B cell (primary cell): ENCODE data around the gene CRYZ. TPM values are rescaled to one million over a fixed set of nuclear protein-coding genes. Genes with fewer than 3 reads are reported as not detected.

Experiments
- ATAC-seq: fragments of 200-7000 bp; cut with Tn5 transposase; one replicate; pipeline ENCODE4 v1.10.0; 2021; ENCODE audit warnings: low read depth, mild to moderate bottlenecking, moderate number of reproducible peaks, moderate library complexity
- CTCF ChIA-PET: fragments of 350-600 bp; sonication (Branson Sonifier 250); formaldehyde crosslinking; loops from one replicate; lab custom pipeline; 2021; ENCODE audit warnings: antibody characterized with exemption, inconsistent platforms; lab: Charles Lee
- POLR2A ChIA-PET: fragments of 350-600 bp; sonication (Branson Sonifier 250); formaldehyde crosslinking; loops from one replicate; lab custom pipeline; 2021; ENCODE audit warnings: antibody characterized with exemption; lab: Charles Lee
- DNase-seq: peaks from one replicate; pipeline ENCODE4 v3.0.0; 2013
- H2AFZ ChIP-seq: 2 replicates; pipeline ENCODE4 v1.6.1; 2012; ENCODE audit warnings: mild to moderate bottlenecking, low read depth, low read length; ENCODE audit not compliant: insufficient read depth, poor library complexity, severe bottlenecking
- H3K27ac ChIP-seq, 2 donors: 1 replicate in 1 of 2; 2 replicates in 1 of 2; pipeline ENCODE4 v1.5.1; 2012 to 2013; ENCODE audit warnings: low read length in 2 of 2, mild to moderate bottlenecking in 2 of 2, moderate library complexity in 1 of 2
- H3K27me3 ChIP-seq, 4 experiments: fragments of 200-600 bp in 1 of 4; sonication (generic) in 1 of 4; replicated peaks in 1 of 4; 1 replicate in 2 of 4; 2 replicates in 2 of 4; pipeline versions ENCODE4 v1.6.1 to v1.7.0; 2013 to 2016; ENCODE audit warnings: low read length in 3 of 4, mild to moderate bottlenecking in 2 of 4, mixed read lengths in 1 of 4, moderate library complexity in 1 of 4; ENCODE audit not compliant: insufficient read depth in 4 of 4, control insufficient read depth in 3 of 4; ENCODE audit errors: control extremely low read depth in 1 of 4
- H3K36me3 ChIP-seq, 2 experiments: replicated peaks in 1 of 2; 1 replicate in 1 of 2; 2 replicates in 1 of 2; pipeline versions ENCODE4 v1.6.1 to v1.7.1; 2013; ENCODE audit warnings: low read length in 1 of 2; ENCODE audit not compliant: insufficient read depth in 2 of 2, control insufficient read depth in 1 of 2; ENCODE audit errors: control extremely low read depth in 1 of 2, extremely low read depth in 1 of 2
- H3K4me1 ChIP-seq, 2 donors: fragments of 200-600 bp in 1 of 2; sonication (generic) in 1 of 2; 1 replicate in 1 of 2; 2 replicates in 1 of 2; pipeline versions ENCODE4 v1.5.1 to v1.6.1; 2013 to 2017; ENCODE audit warnings: low read length in 2 of 2; ENCODE audit not compliant: control insufficient read depth in 2 of 2, insufficient read depth in 2 of 2
- H3K4me2 ChIP-seq: replicated peaks from 2 replicates; pipeline ENCODE3; 2012; ENCODE audit warnings: mild to moderate bottlenecking, low read depth, low read length; ENCODE audit not compliant: poor library complexity, severe bottlenecking
- H3K4me3 ChIP-seq, 5 experiments: fragments of 200-600 bp in 1 of 5; sonication (generic) in 1 of 5; 1 replicate in 3 of 5; 2 replicates in 2 of 5; pipeline versions ENCODE4 v1.5.1 to v1.7.0; 2011 to 2016; ENCODE audit warnings: low read length in 4 of 5, mild to moderate bottlenecking in 4 of 5, low read depth in 2 of 5, control low read depth in 1 of 5, moderate library complexity in 1 of 5; ENCODE audit not compliant: insufficient read depth in 1 of 5; ENCODE audit errors: control extremely low read depth in 1 of 5, extremely low read depth in 1 of 5
- H3K79me2 ChIP-seq: fragments of 200-600 bp; sonication (generic); one replicate; pipeline ENCODE4 v1.6.0; 2016; ENCODE audit warnings: low read length; ENCODE audit not compliant: control insufficient read depth, insufficient read depth
- H3K9ac ChIP-seq: fragments of 200-600 bp; sonication (generic); 2 replicates; pipeline ENCODE4 v1.6.1; 2017; ENCODE audit warnings: mild to moderate bottlenecking, low read length, moderate library complexity
- H3K9me3 ChIP-seq, 3 donors: one replicate each; pipeline versions ENCODE4 v1.6.1 to v1.7.1; 2013; ENCODE audit warnings: low read length in 2 of 3; ENCODE audit not compliant: control insufficient read depth in 2 of 3, insufficient read depth in 1 of 3; ENCODE audit errors: control extremely low read depth in 1 of 3
- H4K20me1 ChIP-seq: 2 replicates; pipeline ENCODE4 v1.6.0; 2012; ENCODE audit warnings: mild to moderate bottlenecking, low read length; ENCODE audit not compliant: insufficient read depth, control insufficient read depth, poor library complexity, severe bottlenecking
- H3K27ac Mint-ChIP-seq: one replicate; pipeline ENCODE4 v1.8.0; 2021; ENCODE audit warnings: mixed read lengths
- H3K27me3 Mint-ChIP-seq: one replicate; pipeline ENCODE4 v1.8.0; 2021; ENCODE audit warnings: mixed read lengths
- H3K4me1 Mint-ChIP-seq: one replicate; pipeline ENCODE4 v1.8.0; 2021; ENCODE audit warnings: mixed read lengths
- H3K4me3 Mint-ChIP-seq: one replicate; pipeline ENCODE4 v1.8.0; 2021; ENCODE audit warnings: mixed read lengths
- H3K9me3 Mint-ChIP-seq: one replicate; pipeline ENCODE4 v1.8.0; 2022; ENCODE audit warnings: mixed read lengths; ENCODE audit not compliant: insufficient read depth
- CTCF ChIP-seq: fragments of 200-600 bp; IDR thresholded peaks from one replicate; pipeline ENCODE4 v1.8.0; 2022; ENCODE audit warnings: antibody characterized with exemption, mild to moderate bottlenecking
- EZH2 ChIP-seq: IDR thresholded peaks from 2 replicates; pipeline ENCODE4 v1.6.1; 2012; ENCODE audit warnings: borderline replicate concordance, low read depth, mild to moderate bottlenecking, moderate library complexity, low read length; ENCODE audit not compliant: insufficient read depth, poor library complexity, severe bottlenecking
- WGBS: methylation state at CpG from one replicate; pipeline ENCODE4 v1.1.5; 2013; ENCODE audit warnings: missing lambda C conversion rate; ENCODE audit not compliant: insufficient coverage; 5-methylcytosine and 5-hydroxymethylcytosine counted together
- intact Hi-C: fragments of 100-400 bp; cut with micrococcal nuclease; formaldehyde crosslinking; loops from one replicate; pipeline ENCODE4 v1.10.0; 2022
- polyA plus RNA-seq: library from polyadenylated mRNA; depleted of rRNA; stranded (reverse); fragments of >200 nt; gene quantifications from 2 replicates; pipeline ENCODE4 v1.2.3, GENCODE V29; 2012
- total RNA-seq, 2 donors: library from RNA; stranded (reverse); fragments of 120-200 nt in 1 of 2; gene quantifications; 1 replicate in 1 of 2; 2 replicates in 1 of 2; pipeline versions ENCODE4 v1.2.3 to v1.2.4, GENCODE V29; 2013 to 2022

Gene CRYZ
- total and polyA plus RNA-seq, 2 donors (not counting 1 experiment from before 2014, with no cell fraction given), result 11.1 to 21.7 TPM

- CTCF ChIA-PET, result no interaction called here
- H3K4me1 Mint-ChIP-seq, result no peaks in the 10 kb centered on the region
- POLR2A ChIA-PET, result no interaction called here
- Histone ChIP-seq H3K9ac (no peak overlapping the region), H2AFZ (no peak overlapping the region), H3K36me3 (peaks cover 0 to 3% of the 10 kb centered on the region in 2 experiments), H4K20me1 (no peaks in the 10 kb centered on the region), H3K79me2 (no peaks in the 10 kb centered on the region), H3K9me3 (no peaks in the 10 kb centered on the region), H3K27me3 (no peaks in the 10 kb centered on the region), H3K4me1 (no peaks in the 10 kb centered on the region), H3K27ac (no peak overlapping the region), H3K4me2 (no peak overlapping the region), H3K4me3 (no peak overlapping the region)
- DNase-seq (no peak), ATAC-seq (no peak)
- intact Hi-C loops, result no loop called here
- TF ChIP-seq EZH2 (no peak), CTCF (no peak)
- no peaks in the 10 kb centered on the region for H3K9me3 Mint-ChIP-seq
- H3K27ac Mint-ChIP-seq, result no peak overlapping the region
- no peaks in the 10 kb centered on the region for H3K27me3 Mint-ChIP-seq
- H3K4me3 Mint-ChIP-seq, result no peak overlapping the region
- WGBS, result 73% methylated on average over 2 of the region's 2 CpGs
These were observed 35.0 kb downstream of the CRYZ start for GRCh38 chr1:74697832-74698231.

- Histone ChIP-seq H3K9ac (no peak overlapping the region), H3K9me3 (no peaks in the 10 kb centered on the region), H3K79me2 (no peaks in the 10 kb centered on the region), H4K20me1 (no peaks in the 10 kb centered on the region), H2AFZ (no peak overlapping the region), H3K36me3 (no peaks in the 10 kb centered on the region), H3K27me3 (no peaks in the 10 kb centered on the region), H3K4me2 (no peak overlapping the region), H3K4me3 (no peak overlapping the region), H3K27ac (no peak overlapping the region), H3K4me1 (no peaks in the 10 kb centered on the region)
- no peak for ATAC-seq
- no peak for DNase-seq
- ChIA-PET POLR2A (no interaction called here), CTCF (no interaction called here)
- Mint-ChIP-seq H3K4me1 (no peaks in the 10 kb centered on the region), H3K27me3 (no peaks in the 10 kb centered on the region), H3K4me3 (no peak overlapping the region), H3K9me3 (no peaks in the 10 kb centered on the region), H3K27ac (no peak overlapping the region)
- intact Hi-C loops, result no loop called here
- no peak for TF ChIP-seq CTCF
- no peak for TF ChIP-seq EZH2
- 94% methylated on average over 2 of the region's 2 CpGs for WGBS
These were observed 39.4 kb downstream of the CRYZ start for GRCh38 chr1:74693473-74693872.
